HG03039 (cell line): ENCODE measurements around the gene NTRK1.

ENCODE experiments used
- ATAC-seq: cut with Tn5 transposase; IDR thresholded peaks from one replicate; pipeline ENCODE4 v1.9.1; 2021; ENCODE audit warnings: mild to moderate bottlenecking, moderate library complexity; ENCODE audit not compliant: unreplicated experiment

NTRK1 gene

GRCh38 chr1:156895927-156896326 is 35.3 kb downstream of the NTRK1 start:
- no peak for ATAC-seq

GRCh38 chr1:156896490-156897033 is 35.9 kb downstream of the NTRK1 start:
- no peak for ATAC-seq

- ATAC-seq = no peak
Measured at GRCh38 chr1:156897078-156897825, 36.6 kb downstream of the NTRK1 start.

- no peak for ATAC-seq
Measured at GRCh38 chr1:156898161-156898566, 37.5 kb downstream of the NTRK1 start.

GRCh38 chr1:156898971-156899664 is 38.5 kb downstream of the NTRK1 start:
- ATAC-seq = no peak

GRCh38 chr1:156899956-156900718 is 39.5 kb downstream of the NTRK1 start:
- no peak for ATAC-seq

GRCh38 chr1:156900896-156901589 is 40.4 kb downstream of the NTRK1 start:
- ATAC-seq = no peak

- no peak for ATAC-seq
Measured at GRCh38 chr1:156901590-156901900, 40.9 kb downstream of the NTRK1 start.

- no peak for ATAC-seq
Measured at GRCh38 chr1:156901966-156902915, 41.6 kb downstream of the NTRK1 start.

GRCh38 chr1:156903328-156904091 is 42.8 kb downstream of the NTRK1 start:
- no peak for ATAC-seq

GRCh38 chr1:156904187-156904959 is 43.7 kb downstream of the NTRK1 start:
- ATAC-seq = no peak

- ATAC-seq = no peak
Measured at GRCh38 chr1:156905176-156905575, 44.5 kb downstream of the NTRK1 start.

- no peak for ATAC-seq
Measured at GRCh38 chr1:156905651-156906050, 45.0 kb downstream of the NTRK1 start.

- no peak for ATAC-seq
Measured at GRCh38 chr1:156906206-156906906, 45.7 kb downstream of the NTRK1 start.

GRCh38 chr1:156908541-156908940 is 47.9 kb downstream of the NTRK1 start:
- no peak for ATAC-seq

GRCh38 chr1:156908955-156909354 is 48.3 kb downstream of the NTRK1 start:
- ATAC-seq = no peak

GRCh38 chr1:156909671-156910070 is 49.0 kb downstream of the NTRK1 start:
- ATAC-seq = no peak

GRCh38 chr1:156910309-156910782 is 49.7 kb downstream of the NTRK1 start:
- no peak for ATAC-seq
